Type B pancreatic cell (in vitro differentiated cells): ENCODE results near the gene MEIS3. TPM values are rescaled to one million over a fixed set of nuclear protein-coding genes. Genes with fewer than 3 reads are reported as not detected.
A peak's percentile ranks its signal among the peaks of the same experiment; 100 is the strongest.

Experiments
- DNase-seq: peaks from one replicate; pipeline ENCODE4 v3.0.0; 2021; ENCODE audit warnings: mixed read lengths; ENCODE audit not compliant: unreplicated experiment; ENCODE audit errors: extremely low spot score
- H3K27ac Mint-ChIP-seq: 2 replicates; pipeline ENCODE4 v1.8.0; 2021; ENCODE audit warnings: mild to moderate bottlenecking, mixed read lengths
- H3K27me3 Mint-ChIP-seq: 2 replicates; pipeline ENCODE4 v1.8.0; 2021; ENCODE audit warnings: mixed read lengths
- H3K36me3 Mint-ChIP-seq: 2 replicates; pipeline ENCODE4 v1.8.0; 2021; ENCODE audit warnings: mixed read lengths
- H3K4me1 Mint-ChIP-seq: one replicate; pipeline ENCODE4 v1.8.0; 2021; ENCODE audit warnings: mixed read lengths; ENCODE audit not compliant: unreplicated experiment
- H3K4me3 Mint-ChIP-seq: 2 replicates; pipeline ENCODE4 v1.8.0; 2021; ENCODE audit warnings: mild to moderate bottlenecking, mixed read lengths
- H3K9me3 Mint-ChIP-seq: 2 replicates; pipeline ENCODE4 v1.8.0; 2021; ENCODE audit warnings: mixed read lengths
- long read RNA-seq: library from polyadenylated mRNA; unstranded; transcript quantifications from one replicate; pipeline ENCODE4 v2.0.0, GENCODE V29; 2020
- total RNA-seq: library from RNA; stranded (reverse); gene quantifications from 2 replicates; pipeline ENCODE4 v1.2.1, GENCODE V29; 2021; ENCODE audit warnings: low replicate concordance
- TF ChIP-seq, protein P1 (sequence below): fragments of 200-600 bp; sonication (generic); conservative IDR thresholded peaks from 2 replicates; pipeline ENCODE4 v1.5.0; 2021; ENCODE audit warnings: antibody characterized with exemption, mild to moderate bottlenecking

MEIS3 gene
- total RNA-seq = 29.2 and 43.2 TPM in 2 replicates
- long read RNA-seq, partial matches to known transcripts = 1 of 2 reads
- long read RNA-seq, other reads (novel, unspliced or antisense) = 0 of 2 reads

DNA sequence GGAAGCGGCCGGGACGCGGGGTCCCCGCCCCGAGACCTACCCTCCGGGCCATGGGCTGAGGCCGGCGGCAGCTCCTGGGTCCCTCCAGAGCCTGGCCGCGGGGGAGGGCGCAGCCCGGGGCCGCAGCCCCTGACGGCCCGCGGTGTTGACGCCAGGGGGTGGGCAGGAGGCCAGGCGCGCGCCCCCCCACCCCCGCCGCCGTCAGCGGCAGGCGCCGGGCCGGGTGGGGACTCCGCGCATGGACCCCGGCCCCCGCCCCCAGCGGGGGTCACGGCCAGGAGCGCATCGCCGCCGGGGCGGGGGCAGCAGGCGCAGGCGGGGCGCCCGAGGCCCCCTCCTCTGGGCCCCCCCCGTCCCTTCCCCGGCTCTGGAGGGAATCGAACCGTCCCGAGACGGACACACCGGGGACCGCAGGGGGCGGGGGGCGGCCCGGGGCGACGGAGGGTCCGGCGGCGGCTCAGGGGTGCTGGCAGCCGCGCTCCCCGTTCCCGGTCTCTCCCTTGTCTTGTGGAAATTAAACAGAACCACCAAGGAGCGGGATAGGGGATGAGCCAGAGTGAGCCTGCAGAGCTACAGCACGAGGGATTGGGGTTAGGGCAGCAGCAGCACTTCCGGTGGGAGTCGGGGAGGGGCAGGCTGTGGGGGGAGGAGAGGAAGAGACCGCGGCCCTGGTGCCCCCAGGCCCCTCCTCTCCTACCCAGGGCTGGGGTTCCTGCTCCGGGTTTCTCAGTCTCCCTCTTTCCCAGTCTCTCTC lies at the start of gene MEIS3:
TSS of gene MEIS3 (minus strand) at position 498 of the 754 bp plus-strand sequence. CDS start at position 52, 446 bp downstream.
- Mint-ChIP-seq H3K27me3 (peaks cover 74% of the 10 kb centered on the region), H3K4me3 (peak within 1 kb of the TSS; percentile 84), H3K36me3 (peaks cover 2% of the 10 kb centered on the region), H3K27ac (peak within 1 kb of the TSS; percentile 76), H3K9me3 (no peaks in the 10 kb centered on the region), H3K4me1 (peaks cover 34% of the 10 kb centered on the region)
- DNase-seq = no peak
- TF ChIP-seq, protein P1, sequence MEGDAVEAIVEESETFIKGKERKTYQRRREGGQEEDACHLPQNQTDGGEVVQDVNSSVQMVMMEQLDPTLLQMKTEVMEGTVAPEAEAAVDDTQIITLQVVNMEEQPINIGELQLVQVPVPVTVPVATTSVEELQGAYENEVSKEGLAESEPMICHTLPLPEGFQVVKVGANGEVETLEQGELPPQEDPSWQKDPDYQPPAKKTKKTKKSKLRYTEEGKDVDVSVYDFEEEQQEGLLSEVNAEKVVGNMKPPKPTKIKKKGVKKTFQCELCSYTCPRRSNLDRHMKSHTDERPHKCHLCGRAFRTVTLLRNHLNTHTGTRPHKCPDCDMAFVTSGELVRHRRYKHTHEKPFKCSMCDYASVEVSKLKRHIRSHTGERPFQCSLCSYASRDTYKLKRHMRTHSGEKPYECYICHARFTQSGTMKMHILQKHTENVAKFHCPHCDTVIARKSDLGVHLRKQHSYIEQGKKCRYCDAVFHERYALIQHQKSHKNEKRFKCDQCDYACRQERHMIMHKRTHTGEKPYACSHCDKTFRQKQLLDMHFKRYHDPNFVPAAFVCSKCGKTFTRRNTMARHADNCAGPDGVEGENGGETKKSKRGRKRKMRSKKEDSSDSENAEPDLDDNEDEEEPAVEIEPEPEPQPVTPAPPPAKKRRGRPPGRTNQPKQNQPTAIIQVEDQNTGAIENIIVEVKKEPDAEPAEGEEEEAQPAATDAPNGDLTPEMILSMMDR = no peak

DNA sequence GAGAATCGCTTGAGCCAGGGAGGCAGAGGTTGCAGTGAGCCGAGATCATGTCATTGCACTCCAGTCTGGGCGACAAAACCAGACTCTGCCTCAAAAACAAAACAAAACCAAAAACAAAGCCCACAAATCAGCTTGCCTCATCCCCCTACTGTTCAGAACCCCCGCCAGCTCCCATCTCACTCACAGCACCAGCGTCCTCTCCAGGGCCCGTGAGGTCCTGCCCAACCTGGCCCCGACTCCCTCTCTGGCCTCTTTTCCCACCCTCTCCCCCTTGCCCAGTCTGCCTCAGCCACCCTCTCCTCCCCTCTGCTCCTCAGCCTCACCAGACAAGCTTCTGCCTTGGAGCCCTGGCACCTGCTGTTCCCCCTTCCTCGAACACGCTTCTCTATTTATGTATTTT lies 48.6 kb upstream of the MEIS3 start:
- no peaks in the 10 kb centered on the region for H3K9me3 Mint-ChIP-seq
- H3K4me3 Mint-ChIP-seq = no peak overlapping the region
- no peak overlapping the region for H3K27ac Mint-ChIP-seq
- DNase-seq = no peak
- peaks cover 4% of the 10 kb centered on the region for H3K4me1 Mint-ChIP-seq
- peaks cover 71% of the 10 kb centered on the region for H3K27me3 Mint-ChIP-seq
- H3K36me3 Mint-ChIP-seq = no peaks in the 10 kb centered on the region
- TF ChIP-seq, protein P1 = no peak

DNA sequence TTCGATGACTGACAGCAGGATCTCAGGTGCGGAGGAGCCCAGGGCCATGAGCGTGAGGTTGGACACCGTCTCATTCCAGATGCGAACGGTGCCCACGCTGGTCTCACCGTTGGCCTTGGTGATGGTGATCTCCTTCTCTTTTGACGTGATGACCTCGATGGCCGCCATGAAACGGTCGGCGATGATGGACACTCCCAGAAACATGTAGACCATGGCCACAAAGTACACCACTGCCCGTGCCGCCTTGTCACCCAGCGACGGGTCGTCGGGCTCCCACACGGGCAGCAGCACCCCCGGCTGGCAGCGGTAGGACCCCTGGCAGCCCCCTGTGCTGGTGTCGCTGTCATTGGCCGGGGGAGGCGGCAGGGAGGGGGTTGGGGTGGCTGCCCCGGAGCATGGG lies 46.6 kb upstream of the MEIS3 start:
- Mint-ChIP-seq H3K4me3 (no peak overlapping the region), H3K9me3 (no peaks in the 10 kb centered on the region), H3K27me3 (peaks cover 72% of the 10 kb centered on the region), H3K36me3 (no peaks in the 10 kb centered on the region), H3K4me1 (no peaks in the 10 kb centered on the region), H3K27ac (no peak overlapping the region)
- no peak for DNase-seq
- TF ChIP-seq, protein P1 = no peak

DNA sequence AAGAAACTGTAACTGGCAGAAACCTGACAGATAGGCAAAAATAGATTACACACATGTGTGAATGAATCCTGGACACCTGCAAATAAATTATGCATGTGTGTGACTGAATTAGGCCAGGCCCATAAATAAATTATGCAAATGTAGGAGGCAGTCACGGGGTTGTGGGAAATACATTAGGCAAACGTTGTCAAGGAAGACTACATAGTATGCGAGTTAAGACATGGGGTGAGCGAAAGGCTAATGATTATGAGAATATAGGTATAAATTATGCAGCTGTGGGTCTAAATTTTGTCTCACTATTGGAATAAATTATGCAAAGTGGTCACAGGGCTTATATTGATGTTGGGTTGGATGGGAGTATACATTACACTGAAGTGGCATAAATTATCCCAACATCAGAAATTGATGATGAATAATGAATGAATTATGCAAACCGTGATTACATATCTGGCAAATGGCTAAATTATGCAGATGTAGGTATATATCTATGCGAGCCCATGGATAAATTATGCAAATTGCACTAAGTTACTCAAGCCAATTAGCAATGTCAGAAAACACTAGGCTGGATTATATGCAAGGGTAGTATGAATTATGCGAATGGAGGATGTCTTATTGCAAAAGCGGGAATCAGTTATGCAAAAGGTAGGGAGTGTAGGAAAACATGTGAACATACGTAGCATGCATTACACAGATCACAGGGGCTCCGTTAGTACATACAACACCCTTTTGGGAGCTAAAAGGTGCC lies 45.5 kb upstream of the MEIS3 start:
- Mint-ChIP-seq H3K4me3 (no peak overlapping the region), H3K27ac (no peak overlapping the region), H3K36me3 (no peaks in the 10 kb centered on the region), H3K9me3 (no peaks in the 10 kb centered on the region), H3K27me3 (peaks cover 64% of the 10 kb centered on the region), H3K4me1 (no peaks in the 10 kb centered on the region)
- TF ChIP-seq, protein P1 = no peak
- no peak for DNase-seq

DNA sequence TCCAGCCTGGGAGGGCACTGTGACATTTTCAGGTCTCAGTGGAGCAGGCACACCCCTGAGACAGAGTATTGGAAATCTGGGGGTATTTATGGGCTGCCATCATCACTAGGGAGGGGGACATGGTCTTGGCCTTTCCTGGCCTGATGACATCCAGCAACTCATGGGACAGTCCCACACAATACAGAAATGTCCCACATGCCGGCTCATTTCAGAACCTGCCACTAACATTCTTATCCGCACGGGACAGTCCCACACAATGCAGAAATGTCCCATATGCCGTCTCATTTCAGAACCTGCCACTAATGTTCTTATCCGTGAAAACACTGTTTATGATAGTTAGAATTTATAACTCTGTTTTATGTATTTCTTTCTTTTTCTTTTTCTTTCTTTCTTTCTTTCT lies 42.5 kb upstream of the MEIS3 start:
- Mint-ChIP-seq H3K36me3 (no peaks in the 10 kb centered on the region), H3K9me3 (no peaks in the 10 kb centered on the region), H3K4me1 (no peaks in the 10 kb centered on the region), H3K4me3 (no peak overlapping the region), H3K27me3 (peaks cover 36% of the 10 kb centered on the region), H3K27ac (no peak overlapping the region)
- no peak for DNase-seq
- TF ChIP-seq, protein P1 = no peak
